Measurements from ENCODE around the gene CLBA1.

DNA sequence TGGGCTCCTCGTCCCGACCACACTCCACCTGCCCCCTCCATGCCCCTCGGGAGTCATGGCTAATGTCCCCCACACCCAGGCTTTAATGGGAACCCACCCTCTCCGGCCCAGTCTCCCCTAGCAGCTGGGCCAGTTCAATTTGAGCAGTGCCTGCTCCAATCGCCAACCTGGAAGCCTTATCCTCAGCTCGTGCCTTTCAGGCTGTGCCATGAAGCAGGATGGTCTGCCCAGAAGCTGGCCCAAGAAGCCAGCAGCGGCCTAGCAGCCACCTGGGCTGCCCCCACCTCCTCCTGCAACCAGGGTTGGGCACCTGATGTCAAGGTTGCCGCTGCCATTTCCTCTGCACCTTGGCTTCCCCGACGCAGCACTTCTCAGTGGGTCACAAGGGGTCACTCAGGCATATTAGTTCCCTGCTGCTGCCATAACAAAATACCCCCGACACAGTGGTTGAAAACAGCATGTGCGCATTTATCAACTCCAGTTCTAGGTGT is 2.3 kb upstream of the CLBA1 start:
- TF ChIP-seq FOSL2 (IDR thresholded peaks at IDR 0.05) (no peak), FOSL2 (CRISPR knock-in tag; IDR thresholded peaks at IDR 0.05) (no peak), GATA3 (IDR thresholded peaks at IDR 0.05; ENCODE audit: borderline replicate concordance) (no peak), MAZ (IDR thresholded peaks at IDR 0.05; ENCODE audit: borderline replicate concordance, low read depth, low read length) (no peak), CEBPB (IDR thresholded peaks at IDR 0.05) (no peak)
